ENCODE measurements around the gene FLT4. TPM values are rescaled to one million over a fixed set of nuclear protein-coding genes. Genes with fewer than 3 reads are reported as not detected.

The FLT4 gene
- total RNA-seq, 4 donors from 2014 or later, result 22.5 to 35.5 (median 25.1) TPM

DNA sequence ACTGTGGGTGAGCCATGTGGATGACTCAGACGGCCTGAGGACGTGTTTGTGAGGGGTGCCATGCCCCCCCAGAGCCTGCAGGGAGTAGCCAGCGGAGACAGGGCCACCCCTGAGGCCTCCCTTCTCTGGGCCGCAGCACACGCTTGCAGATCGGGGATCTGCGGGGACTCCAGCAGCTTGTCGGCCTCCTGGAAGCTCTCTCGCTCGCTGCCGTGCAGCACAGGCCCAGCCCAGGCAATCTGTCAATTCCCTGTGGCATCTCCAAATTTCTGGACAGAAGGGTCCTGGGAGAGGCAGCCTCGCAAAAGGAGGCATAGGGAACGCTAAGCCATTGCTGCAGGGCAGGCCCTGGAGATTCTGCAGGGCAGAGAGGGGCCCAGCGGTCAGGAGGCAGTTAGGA lies 21.2 kb downstream of the FLT4 start:
- Histone ChIP-seq H3K36me3 (no peaks in the 10 kb centered on the region), H3K9me3 (no peaks in the 10 kb centered on the region), H3K27me3 (no peaks in the 10 kb centered on the region), H3K27ac (no peak overlapping the region), H3K4me3 (no peak overlapping the region), H3K4me1 (no peaks in the 10 kb centered on the region)
- intact Hi-C loops (cut with DNase I; ENCODE audit: low total_unique reads), result no loop called here
- no peak for DNase-seq
- no peak for TF ChIP-seq CTCF (IDR thresholded peaks at IDR 0.05)
- TF ChIP-seq POLR2A (IDR thresholded peaks at IDR 0.05), result no peak

- H3K4me3 ChIP-seq, result no peak overlapping the region
Measured at GRCh38 chr5:180627386-180628120, 21.8 kb downstream of the FLT4 start.

DNA sequence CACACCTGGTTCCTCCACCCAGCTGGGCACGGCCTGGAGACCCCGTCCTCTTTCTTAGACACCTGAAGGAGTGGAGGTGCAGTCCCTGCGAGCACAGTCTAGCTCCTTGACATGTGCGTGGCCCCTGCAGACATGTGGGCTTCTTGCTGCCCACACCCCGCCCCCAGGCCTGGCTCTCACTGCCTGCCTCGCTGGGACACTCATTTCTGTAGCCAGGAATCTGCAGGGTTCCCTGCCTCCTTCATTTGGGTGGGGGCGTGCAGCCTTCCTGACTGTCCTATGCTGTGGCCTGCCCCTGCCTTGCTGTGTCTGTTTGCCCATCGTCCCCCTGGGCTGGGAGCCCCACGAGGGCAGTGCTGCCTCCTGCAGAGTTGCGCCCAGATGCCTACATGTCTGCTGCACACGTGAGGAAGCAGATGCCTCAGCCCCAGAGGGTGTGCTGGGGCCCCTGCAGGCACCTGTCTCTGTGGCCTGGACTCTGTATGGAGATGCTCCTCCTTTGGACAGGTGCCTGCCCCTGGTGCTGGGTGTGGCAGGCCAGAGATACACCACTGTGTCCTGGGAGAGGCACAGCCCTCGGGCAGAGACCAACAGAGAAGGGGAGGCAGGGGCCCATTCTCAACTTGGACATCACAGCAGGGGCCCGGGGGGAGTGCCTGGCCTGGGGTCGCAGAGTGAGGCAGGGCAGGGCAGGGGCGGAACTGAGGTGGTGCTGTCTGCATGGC lies 22.6 kb downstream of the FLT4 start:
- intact Hi-C loops (cut with DNase I; ENCODE audit: low total_unique reads), result no loop called here
- no peak for DNase-seq
- no peak for TF ChIP-seq CTCF (IDR thresholded peaks at IDR 0.05)
- TF ChIP-seq POLR2A (IDR thresholded peaks at IDR 0.05), result no peak
- Histone ChIP-seq H3K27ac (no peak overlapping the region), H3K27me3 (no peaks in the 10 kb centered on the region), H3K9me3 (no peaks in the 10 kb centered on the region), H3K36me3 (no peaks in the 10 kb centered on the region), H3K4me3 (no peak overlapping the region), H3K4me1 (no peaks in the 10 kb centered on the region)

More at GRCh38 chr5:180627386-180628120, 21.8 kb downstream of the FLT4 start:
- no peaks in the 10 kb centered on the region for H3K9me3 ChIP-seq
- DNase-seq, result no peak
- H3K27ac ChIP-seq, result no peak overlapping the region
- H3K36me3 ChIP-seq, result no peaks in the 10 kb centered on the region
- H3K4me1 ChIP-seq, result no peaks in the 10 kb centered on the region
- intact Hi-C loops (cut with DNase I; ENCODE audit: low total_unique reads), result no loop called here
- no peaks in the 10 kb centered on the region for H3K27me3 ChIP-seq
- TF ChIP-seq CTCF (IDR thresholded peaks at IDR 0.05) (no peak), POLR2A (IDR thresholded peaks at IDR 0.05) (no peak)

GRCh38 chr5:180625791-180626660 lies 23.4 kb downstream of the FLT4 start:
- H3K4me3 ChIP-seq, result no peak overlapping the region
- H3K4me1 ChIP-seq, result no peaks in the 10 kb centered on the region
- no peaks in the 10 kb centered on the region for H3K9me3 ChIP-seq
- no peaks in the 10 kb centered on the region for H3K36me3 ChIP-seq
- no peak overlapping the region for H3K27ac ChIP-seq
- DNase-seq, result no peak
- intact Hi-C loops (cut with DNase I; ENCODE audit: low total_unique reads), result no loop called here
- TF ChIP-seq CTCF (IDR thresholded peaks at IDR 0.05), result no peak
- no peak for TF ChIP-seq POLR2A (IDR thresholded peaks at IDR 0.05)
- no peaks in the 10 kb centered on the region for H3K27me3 ChIP-seq
